Tibial nerve (tissue), 4 donors: ENCODE results near the gene MCCC1. TPM values are rescaled to one million over a fixed set of nuclear protein-coding genes. Genes with fewer than 3 reads are reported as not detected.

Source experiments
- DNase-seq, 2 donors: peaks; one replicate each; pipeline ENCODE4 v3.0.0-alpha.2; 2019; ENCODE audit warnings: low spot score in 2 of 2
- H3K27ac ChIP-seq, 4 donors: fragments of 200-600 bp; sonication (generic) in 3 of 4; one replicate each; pipeline ENCODE4 v1.5.1; 2017 to 2019; ENCODE audit warnings: mild to moderate bottlenecking in 1 of 4
- H3K27me3 ChIP-seq, 2 donors: fragments of 200-600 bp; sonication (generic) in 1 of 2; one replicate each; pipeline versions ENCODE4 v1.5.1 to v1.6.0; 2017 to 2019
- H3K36me3 ChIP-seq, 3 donors: fragments of 200-600 bp; sonication (generic); one replicate each; pipeline ENCODE4 v1.5.1; 2018 to 2019
- H3K4me1 ChIP-seq, 4 donors: fragments of 200-600 bp; sonication (generic) in 3 of 4; one replicate each; pipeline ENCODE4 v1.5.1; 2017 to 2019
- H3K4me3 ChIP-seq, 4 donors: fragments of 200-600 bp; sonication (generic) in 3 of 4; one replicate each; pipeline ENCODE4 v1.5.1; 2017 to 2019; ENCODE audit warnings: mild to moderate bottlenecking in 1 of 4, moderate library complexity in 1 of 4
- H3K9me3 ChIP-seq, 4 donors: fragments of 200-600 bp; sonication (generic) in 3 of 4; one replicate each; pipeline ENCODE4 v1.5.1; 2017 to 2019
- CTCF ChIP-seq, 5 experiments: fragments of 200-600 bp in 3 of 5; fragments of 450-650 bp in 2 of 5; sonication (generic) in 3 of 5; IDR thresholded peaks; one replicate each; pipeline ENCODE4 v1.5.1; 2016 to 2019; ENCODE audit warnings: antibody characterized with exemption in 5 of 5, mild to moderate bottlenecking in 3 of 5, moderate library complexity in 2 of 5
- EP300 ChIP-seq, 2 donors: sonication (generic); formaldehyde crosslinking; IDR thresholded peaks; one replicate each; pipeline ENCODE4 v1.6.1; 2017; ENCODE audit warnings: antibody characterized with exemption in 2 of 2, mild to moderate bottlenecking in 1 of 2
- POLR2A ChIP-seq, 2 donors: fragments of 450-650 bp; IDR thresholded peaks; one replicate each; pipeline ENCODE4 v1.6.1; 2017; ENCODE audit warnings: antibody characterized with exemption in 2 of 2, mild to moderate bottlenecking in 2 of 2, moderate library complexity in 2 of 2
- WGBS, 2 donors: methylation state at CpG; one replicate each; pipeline ENCODE4 v1.1.5; 2018; 5-methylcytosine and 5-hydroxymethylcytosine counted together
- total RNA-seq, 4 donors: library from RNA; depleted of rRNA; stranded (reverse); fragments of >200 nt; gene quantifications; one replicate each; pipeline ENCODE4 v1.1.0, GENCODE V29; 2016

MCCC1 gene
- total RNA-seq, 4 donors from 2014 or later: 39.9 to 61.2 (median 48.1) TPM

- DNase-seq: no peak
- H3K27me3 ChIP-seq: no peaks in the 10 kb centered on the region
- no peak for TF ChIP-seq EP300 (IDR thresholded peaks at IDR 0.05)
- no peak for TF ChIP-seq CTCF (IDR thresholded peaks at IDR 0.05)
- no peak for TF ChIP-seq POLR2A (IDR thresholded peaks at IDR 0.05)
- H3K9me3 ChIP-seq: no peaks in the 10 kb centered on the region
- H3K36me3 ChIP-seq: peaks cover 0 to 57% (median 10%) of the 10 kb centered on the region in 3 donors
- no peak overlapping the region for H3K27ac ChIP-seq
- no peaks in the 10 kb centered on the region for H3K4me1 ChIP-seq
- WGBS, 2 donors: 73 to 83% methylated on average over 11 to 32 of the region's 36 CpGs
- H3K4me3 ChIP-seq: no peak overlapping the region
These were observed 34.8 kb downstream of the MCCC1 start for GRCh38 chr3:183064475-183064874.

GRCh38 chr3:183061391-183062172 lies 37.7 kb downstream of the MCCC1 start:
- TF ChIP-seq EP300 (IDR thresholded peaks at IDR 0.05) (no peak), POLR2A (IDR thresholded peaks at IDR 0.05) (no peak), CTCF (IDR thresholded peaks at IDR 0.05) (no peak)
- peaks cover 0 to 40% (median 5%) of the 10 kb centered on the region in 3 donors for H3K36me3 ChIP-seq
- WGBS, 2 donors: 76 to 81% methylated on average over 6 of the region's 6 CpGs

GRCh38 chr3:183058351-183058750 lies 40.9 kb downstream of the MCCC1 start:
- TF ChIP-seq EP300 (IDR thresholded peaks at IDR 0.05) (no peak), CTCF (IDR thresholded peaks at IDR 0.05) (no peak), POLR2A (IDR thresholded peaks at IDR 0.05) (no peak)
- H3K27me3 ChIP-seq: no peaks in the 10 kb centered on the region
- no peak overlapping the region for H3K27ac ChIP-seq
- WGBS, 2 donors: 97% methylated on average over 2 of the region's 2 CpGs
- H3K4me3 ChIP-seq: no peak overlapping the region
- no peaks in the 10 kb centered on the region for H3K9me3 ChIP-seq
- H3K4me1 ChIP-seq: no peaks in the 10 kb centered on the region
- peaks cover 0 to 50% (median 5%) of the 10 kb centered on the region in 3 donors for H3K36me3 ChIP-seq
- no peak for DNase-seq

More at GRCh38 chr3:183061391-183062172, 37.7 kb downstream of the MCCC1 start:
- no peaks in the 10 kb centered on the region for H3K9me3 ChIP-seq
- no peaks in the 10 kb centered on the region for H3K27me3 ChIP-seq
- H3K4me3 ChIP-seq: no peak overlapping the region
- DNase-seq: no peak
- H3K27ac ChIP-seq: no peak overlapping the region
- no peaks in the 10 kb centered on the region for H3K4me1 ChIP-seq

- no peak for TF ChIP-seq EP300 (IDR thresholded peaks at IDR 0.05)
- TF ChIP-seq CTCF (IDR thresholded peaks at IDR 0.05): no peak
- TF ChIP-seq POLR2A (IDR thresholded peaks at IDR 0.05): no peak
- DNase-seq: no peak
- Histone ChIP-seq H3K27ac (no peak overlapping the region), H3K4me1 (no peaks in the 10 kb centered on the region), H3K36me3 (peaks cover 0 to 97% (median 9%) of the 10 kb centered on the region in 3 donors), H3K4me3 (no peak overlapping the region), H3K9me3 (peaks cover 0 to 13% (median 1%) of the 10 kb centered on the region in 4 donors), H3K27me3 (no peaks in the 10 kb centered on the region)
These were observed 48.6 kb downstream of the MCCC1 start for GRCh38 chr3:183050706-183051105.

- DNase-seq: no peak
These were observed 52.4 kb downstream of the MCCC1 start for GRCh38 chr3:183046883-183047282.

More at GRCh38 chr3:183046883-183047282, 52.4 kb downstream of the MCCC1 start:
- Histone ChIP-seq H3K9me3 (peaks cover 0 to 13% (median 1%) of the 10 kb centered on the region in 4 donors), H3K27ac (no peak overlapping the region), H3K36me3 (peaks cover 0 to 88% (median 9%) of the 10 kb centered on the region in 3 donors), H3K4me3 (no peak overlapping the region), H3K27me3 (no peaks in the 10 kb centered on the region), H3K4me1 (no peaks in the 10 kb centered on the region)
- no peak for TF ChIP-seq POLR2A (IDR thresholded peaks at IDR 0.05)
- TF ChIP-seq EP300 (IDR thresholded peaks at IDR 0.05): no peak
- no peak for TF ChIP-seq CTCF (IDR thresholded peaks at IDR 0.05)
- WGBS, 2 donors: 73 to 87% methylated on average over 2 of the region's 2 CpGs
